GM12891 (cell line): ENCODE data around the gene CACNB3.

Source experiments
- POLR2A ChIP-seq: IDR thresholded peaks from 2 replicates; pipeline ENCODE4 v1.6.1; 2011; ENCODE audit warnings: low read depth, low read length, control low read depth
- POLR2AphosphoS5 ChIP-seq: IDR thresholded peaks from 2 replicates; pipeline ENCODE4 v1.6.1; 2011; ENCODE audit warnings: low read depth, low read length, control low read depth
- POU2F2 ChIP-seq: IDR thresholded peaks from 2 replicates; pipeline ENCODE4 v1.6.1; 2011; ENCODE audit warnings: low read depth, mild to moderate bottlenecking, control low read depth, low read length, moderate library complexity
- SPI1 ChIP-seq: IDR thresholded peaks from 2 replicates; pipeline ENCODE4 v1.6.1; 2011; ENCODE audit warnings: low read depth, low read length, control low read depth
- TAF1 ChIP-seq: IDR thresholded peaks from 2 replicates; pipeline ENCODE4 v1.6.1; 2011; ENCODE audit warnings: low read depth, low read length, control low read depth

- TF ChIP-seq POLR2AphosphoS5 (no peak), POLR2A (no peak), TAF1 (no peak), SPI1 (no peak), POU2F2 (no peak)
Observed at GRCh38 chr12:48873096-48873495, 54.8 kb downstream of the CACNB3 start.
